K562 (cell line): ENCODE measurements around the gene WDR91. TPM values are rescaled to one million over a fixed set of nuclear protein-coding genes. Genes with fewer than 3 reads are reported as not detected.

Source experiments
- ATAC-seq: fragments of 200-7000 bp; cut with Tn5 transposase; 3 replicates; pipeline ENCODE4 v1.9.1; 2020; ENCODE audit warnings: moderate library complexity
- BruUV-seq: library from RNA; stranded (reverse); fragments of 400-500 nt; replicated peaks from 2 replicates; lab custom pipeline; 2021; lab: Mats Ljungman, UMichigan
- CTCF ChIA-PET: fragments of 300-600 bp; formaldehyde crosslinking; extraction: SDS; loops from one replicate; lab custom pipeline; 2021; ENCODE audit warnings: low intra/inter-chr PET ratio; lab: Yijun Ruan, JAX
- POLR2A ChIA-PET: fragments of 300-600, 350-650 bp; sonication (Branson Sonifier 250); formaldehyde crosslinking; extraction: SDS; loops from one replicate; lab custom pipeline; 2021; ENCODE audit warnings: antibody characterized with exemption, inconsistent platforms; lab: Yijun Ruan, JAX
- DNase-seq, 4 experiments: peaks; one replicate each; pipeline versions ENCODE4 v3.0.0 to v3.0.0-alpha.2; 2011 to 2018; ENCODE audit warnings: low spot score in 3 of 4, mixed read lengths in 3 of 4; ENCODE audit errors: extremely low read depth in 1 of 4
- FAIRE-seq: peaks from 2 replicates; lab custom pipeline; 2011; peaks lifted over from hg19 to GRCh38; lab: Jason Lieb, UNC
- H2AFZ ChIP-seq: 2 replicates; pipeline ENCODE4 v1.6.0; 2011; ENCODE audit warnings: low read depth, low read length, control low read depth, inconsistent platforms
- H3K27ac ChIP-seq: fragments of 200-600 bp; 3 replicates; pipeline ENCODE4 v1.8.0; 2011; ENCODE audit warnings: low read depth, mild to moderate bottlenecking, control low read depth, inconsistent platforms, low read length, moderate library complexity, mixed read lengths; ENCODE audit errors: extremely low read depth
- H3K27me3 ChIP-seq, 2 experiments: fragments of 300-600 bp in 1 of 2; 2 replicates in 1 of 2; 3 replicates in 1 of 2; pipeline versions ENCODE4 v1.6.0 to v1.8.0; 2011; ENCODE audit warnings: inconsistent platforms in 2 of 2, low read length in 2 of 2, mild to moderate bottlenecking in 1 of 2, mixed read lengths in 1 of 2, moderate library complexity in 1 of 2; ENCODE audit not compliant: control insufficient read depth in 2 of 2, insufficient read depth in 2 of 2
- H3K36me3 ChIP-seq: fragments of 300-600 bp; 3 replicates; pipeline ENCODE4 v1.8.0; 2011; ENCODE audit warnings: mild to moderate bottlenecking, low read length, inconsistent platforms; ENCODE audit not compliant: control insufficient read depth, insufficient read depth
- H3K4me1 ChIP-seq, 2 experiments: fragments of 200-600 bp in 1 of 2; replicated peaks in 1 of 2; 2 replicates in 1 of 2; 3 replicates in 1 of 2; pipeline versions ENCODE4 v1.5.1 to v1.8.0; 2011; ENCODE audit warnings: inconsistent platforms in 2 of 2, low read length in 2 of 2, mild to moderate bottlenecking in 1 of 2, mixed read lengths in 1 of 2, moderate library complexity in 1 of 2; ENCODE audit not compliant: control insufficient read depth in 2 of 2, insufficient read depth in 2 of 2
- H3K4me2 ChIP-seq: 2 replicates; pipeline ENCODE4 v1.6.1; 2011; ENCODE audit warnings: low read length, control low read depth, inconsistent platforms, mixed read lengths; ENCODE audit not compliant: insufficient read depth
- H3K4me3 ChIP-seq: fragments of 200-600 bp; sonication (generic), shearing (Covaris generic); 2 replicates; pipeline ENCODE4 v1.5.1; 2016; ENCODE audit warnings: control low read depth, inconsistent platforms
- H3K79me2 ChIP-seq: fragments of 200-600 bp; 3 replicates; pipeline ENCODE4 v1.8.0; 2011; ENCODE audit warnings: low read length, inconsistent platforms; ENCODE audit not compliant: control insufficient read depth, insufficient read depth
- H3K9ac ChIP-seq, 2 experiments: 2 replicates each; pipeline versions ENCODE4 v1.6.0 to v1.6.1; 2011; ENCODE audit warnings: low read depth in 2 of 2, low read length in 2 of 2, control low read depth in 1 of 2, inconsistent platforms in 1 of 2, mild to moderate bottlenecking in 1 of 2, mixed read lengths in 1 of 2; ENCODE audit not compliant: insufficient read depth in 1 of 2
- H3K9me1 ChIP-seq: one replicate; pipeline ENCODE4 v1.6.0; 2011; ENCODE audit warnings: inconsistent platforms, mild to moderate bottlenecking, low read length, moderate library complexity; ENCODE audit not compliant: control insufficient read depth, insufficient read depth
- H3K9me3 ChIP-seq: replicated peaks from 2 replicates; pipeline ENCODE4 v1.5.1; 2011; ENCODE audit warnings: low read depth, low read length, inconsistent platforms; ENCODE audit not compliant: control insufficient read depth, insufficient read depth
- H4K20me1 ChIP-seq: replicated peaks from 2 replicates; pipeline ENCODE4 v1.6.1; 2011; ENCODE audit warnings: low read length, inconsistent platforms, mixed read lengths; ENCODE audit not compliant: control insufficient read depth, insufficient read depth
- CCNT2 ChIP-seq: IDR thresholded peaks from 2 replicates; pipeline ENCODE4 v1.6.1; 2011; ENCODE audit warnings: borderline replicate concordance, low read depth, mild to moderate bottlenecking, moderate library complexity, mixed read lengths, low read length; ENCODE audit not compliant: insufficient read length; ENCODE audit errors: extremely low read depth
- CHAMP1 ChIP-seq: fragments of 450-650 bp; IDR thresholded peaks from 2 replicates; pipeline ENCODE4 v1.6.1; 2016; ENCODE audit warnings: mild to moderate bottlenecking
- CLOCK ChIP-seq: fragments of 250-450 bp; sonication (Bioruptor Pico); IDR thresholded peaks from 2 replicates; pipeline ENCODE4 v1.4.0; 2020; ENCODE audit warnings: mild to moderate bottlenecking, moderate library complexity, borderline replicate concordance
- E2F6 ChIP-seq, 2 experiments: IDR thresholded peaks; 2 replicates each; pipeline ENCODE4 v1.6.1; 2011; ENCODE audit warnings: borderline replicate concordance in 1 of 2, control low read depth in 1 of 2, low read depth in 1 of 2, low read length in 1 of 2, mild to moderate bottlenecking in 1 of 2, mixed read lengths in 1 of 2, moderate library complexity in 1 of 2; ENCODE audit not compliant: insufficient read depth in 1 of 2, insufficient read length in 1 of 2, poor library complexity in 1 of 2, severe bottlenecking in 1 of 2; ENCODE audit errors: extremely low read depth in 1 of 2
- HNRNPLL ChIP-seq: fragments of 200-400 bp; formaldehyde crosslinking; IDR thresholded peaks from 2 replicates; pipeline ENCODE4 v1.6.1; 2017; ENCODE audit warnings: low read length, low read depth, mild to moderate bottlenecking; ENCODE audit not compliant: poor library complexity, severe bottlenecking
- IRF2 ChIP-seq: sonication (generic); formaldehyde crosslinking; IDR thresholded peaks from 2 replicates; pipeline ENCODE4 v1.8.1; 2022; ENCODE audit warnings: mild to moderate bottlenecking, missing genetic modification reagents
- RAD21 ChIP-seq, 2 experiments: fragments of 250-450 bp in 1 of 2; fragments of 450-650 bp in 1 of 2; sonication (Bioruptor Pico) in 1 of 2; formaldehyde crosslinking in 1 of 2; IDR thresholded peaks in 1 of 2; conservative IDR thresholded peaks in 1 of 2; 2 replicates each; pipeline versions ENCODE4 v1.4.0 to v1.8.0; 2020 to 2022; ENCODE audit warnings: mild to moderate bottlenecking in 2 of 2, moderate library complexity in 1 of 2
- SMARCA4 ChIP-seq: fragments of 450-650 bp; IDR thresholded peaks from 2 replicates; pipeline ENCODE4 v1.6.1; 2016
- TAF7 ChIP-seq: fragments of 450-650 bp; IDR thresholded peaks from 2 replicates; pipeline ENCODE4 v1.6.1; 2016; ENCODE audit warnings: missing genetic modification characterization, missing compliant biosample characterization
- ZC3H4 ChIP-seq: sonication (generic); formaldehyde crosslinking; IDR thresholded peaks from 2 replicates; pipeline ENCODE4 v1.9.0; 2021; ENCODE audit warnings: missing genetic modification reagents, borderline replicate concordance
- ZNF655 ChIP-seq: fragments of 250-450 bp; sonication (Bioruptor Pico); IDR thresholded peaks from 2 replicates; pipeline ENCODE4 v1.5.0; 2021
- WGBS: fragments of 100-300 bp; shearing (Covaris generic); methylation state at CpG from one replicate; pipeline ENCODE4 v1.1.6; 2016; ENCODE audit warnings: low coverage, mixed read lengths; ENCODE audit not compliant: insufficient coverage; ENCODE audit errors: missing lambda C conversion rate; 5-methylcytosine and 5-hydroxymethylcytosine counted together
- in situ Hi-C: fragments of 300-500 bp; cut with MboI; formaldehyde crosslinking; loops from 4 replicates; pipeline ENCODE4 v1.15.0; 2018; ENCODE audit warnings: inconsistent platforms, mixed read lengths
- intact Hi-C: fragments of 100-400 bp; cut with micrococcal nuclease; formaldehyde crosslinking; loops from 2 replicates; pipeline ENCODE4 v1.14.2; 2022
- polyA plus RNA-seq, 8 experiments: library from polyadenylated mRNA; depleted of rRNA in 4 of 8; stranded (reverse) in 5 of 8; unstranded in 3 of 8; fragments of >200 nt; fragmentation: Nextera tagmentation in 2 of 8; fragmentation: Illumina TruSeq in 1 of 8; extraction: Ambion mirVana in 2 of 8; extraction: Trizol in 1 of 8; gene quantifications; 2 replicates each; pipeline versions ENCODE4 v1.2.1 to v1.2.3, GENCODE V29; 2011 to 2014; ENCODE audit warnings: inconsistent platforms in 1 of 8, missing spikeins in 1 of 8
- total RNA-seq, 7 experiments: library from RNA; depleted of rRNA in 6 of 7; stranded (reverse); fragments of >200 nt in 6 of 7; fragmentation: Illumina TruSeq in 2 of 7; extraction: Trizol in 2 of 7; gene quantifications; 2 replicates each; pipeline versions ENCODE4 v1.2.1 to v1.2.3, GENCODE V29; 2011 to 2021; ENCODE audit warnings: low replicate concordance in 1 of 7

The WDR91 gene
- total and polyA plus RNA-seq, 9 of the 15 experiments (the other 6 are each of a cell fraction or from before 2014, with no cell fraction given) = 1.9 to 18.2 (median 9.8) TPM

- no TSS peak for BruUV-seq
- CTCF ChIA-PET = no interaction called here
- peak; percentile 96 for ATAC-seq
- TF ChIP-seq E2F6 (IDR thresholded peaks at IDR 0.05; ENCODE audit: borderline replicate concordance in 1 of 2, extremely low read depth in 1 of 2, insufficient read depth in 1 of 2, insufficient read length in 1 of 2, low read depth in 1 of 2, low read length in 1 of 2, poor library complexity in 1 of 2, severe bottlenecking in 1 of 2) (peak in 1 of 2 experiments; percentile 24), CHAMP1 (no peak), IRF2 (CRISPR knock-in tag) (no peak), CCNT2 (no peak), ZC3H4 (CRISPR knock-in tag) (no peak), CLOCK (CRISPR knock-in tag) (no peak), ZNF655 (CRISPR knock-in tag) (no peak), RAD21 (CRISPR knock-in tag; conservative IDR thresholded peaks at IDR 0.05 in 1 of 2, IDR thresholded peaks at IDR 0.05 in 1 of 2) (0 out of 4 replicates have a peak, but pooled peaks of 1 of the 2 experiments have one; percentile 21), SMARCA4 (0 out of 2 replicates have a peak, but pooled peaks have one; percentile 20), HNRNPLL (peak; percentile 36), TAF7 (tag) (no peak)
Measured at GRCh38 chr7:135232720-135233119, 21.4 kb upstream of the WDR91 start.

More at GRCh38 chr7:135232720-135233119, 21.4 kb upstream of the WDR91 start:
- DNase-seq (peak; percentile 61 to 82 (median 71)), FAIRE-seq (peak; percentile 80)
- H3K4me1 ChIP-seq = peaks cover 13 to 18% of the 10 kb centered on the region in 2 experiments; a peak in 4 of 5 replicates
- 0 out of 2 replicates have a peak overlapping the region, but pooled peaks have one; percentile 21 for H3K4me2 ChIP-seq
- H4K20me1 ChIP-seq = no peaks in the 10 kb centered on the region
- H3K9me1 ChIP-seq = no peaks in the 10 kb centered on the region
- POLR2A ChIA-PET = interaction anchor here (0.6 kb wide), 1 partner anchor 597 kb away, joined by 3 read pairs; no protein-coding TSS in a partner anchor
- H3K4me3 ChIP-seq = no peak overlapping the region
- no peaks in the 10 kb centered on the region for H3K36me3 ChIP-seq
- no peak overlapping the region for H3K27ac ChIP-seq
- no peaks in the 10 kb centered on the region for H3K9me3 ChIP-seq
- intact Hi-C loops (no loop called here), in situ Hi-C loops (no loop called here)
- no peaks in the 10 kb centered on the region for H3K27me3 ChIP-seq
- H3K9ac ChIP-seq = no peak overlapping the region
- 29% methylated on average over 13 of the region's 13 CpGs for WGBS
- peak overlapping the region; percentile 49 for H2AFZ ChIP-seq
- no peaks in the 10 kb centered on the region for H3K79me2 ChIP-seq
